Prostate gland (tissue), 2 donors: Measurements from ENCODE around the gene GSG1. TPM values are rescaled to one million over a fixed set of nuclear protein-coding genes. Genes with fewer than 3 reads are reported as not detected.

ENCODE experiments used
- DNase-seq: peaks from one replicate; pipeline ENCODE4 v3.0.0-alpha.2; 2019; ENCODE audit warnings: low spot score
- H3K27ac ChIP-seq, 2 donors: fragments of 200-600 bp; sonication (generic); 2 replicates each; pipeline ENCODE4 v1.5.1; 2017 to 2019
- H3K27me3 ChIP-seq: fragments of 200-600 bp; sonication (generic); replicated peaks from 2 replicates; pipeline ENCODE4 v1.5.1; 2019; ENCODE audit not compliant: insufficient read depth
- H3K36me3 ChIP-seq, 2 donors: fragments of 200-600 bp; sonication (generic); 1 replicate in 1 of 2; 2 replicates in 1 of 2; pipeline versions ENCODE4 v1.5.1 to v1.8.1; 2017 to 2019
- H3K4me1 ChIP-seq: fragments of 200-600 bp; sonication (generic); replicated peaks from 2 replicates; pipeline ENCODE4 v1.5.1; 2019
- H3K4me3 ChIP-seq, 2 donors: fragments of 200-600 bp; sonication (generic); 2 replicates each; pipeline ENCODE4 v1.5.1; 2017 to 2019
- H3K9me3 ChIP-seq: fragments of 200-600 bp; sonication (generic); 2 replicates; pipeline ENCODE4 v1.5.1; 2017
- POLR2A ChIP-seq: fragments of 450-650 bp; IDR thresholded peaks from one replicate; pipeline ENCODE4 v1.6.1; 2016; ENCODE audit warnings: antibody characterized with exemption, mild to moderate bottlenecking
- POLR2AphosphoS5 ChIP-seq: sonication (generic); formaldehyde crosslinking; IDR thresholded peaks from one replicate; pipeline ENCODE4 v1.6.1; 2017; ENCODE audit warnings: antibody characterized with exemption
- WGBS: methylation state at CpG from one replicate; pipeline ENCODE4 v1.1.5; 2018; 5-methylcytosine and 5-hydroxymethylcytosine counted together
- intact Hi-C: fragments of 100-400 bp; cut with DNase I; formaldehyde crosslinking; loops from one replicate; pipeline ENCODE4 v1.14.2; 2022
- total RNA-seq, 2 donors: library from RNA; depleted of rRNA; stranded (reverse); fragments of >200 nt; gene quantifications; one replicate each; pipeline ENCODE4 v1.1.0, GENCODE V29; 2016
- TF ChIP-seq, protein P1 (sequence below), 4 experiments: fragments of 200-600 bp in 2 of 4; fragments of 450-650 bp in 2 of 4; sonication (generic) in 2 of 4; IDR thresholded peaks; 1 replicate in 3 of 4; 2 replicates in 1 of 4; pipeline ENCODE4 v1.5.1; 2016 to 2019; ENCODE audit warnings: antibody characterized with exemption in 4 of 4, mild to moderate bottlenecking in 2 of 4, moderate library complexity in 2 of 4

The GSG1 gene
- total RNA-seq, 2 donors from 2014 or later = 21.2 TPM; not detected in 1

DNA sequence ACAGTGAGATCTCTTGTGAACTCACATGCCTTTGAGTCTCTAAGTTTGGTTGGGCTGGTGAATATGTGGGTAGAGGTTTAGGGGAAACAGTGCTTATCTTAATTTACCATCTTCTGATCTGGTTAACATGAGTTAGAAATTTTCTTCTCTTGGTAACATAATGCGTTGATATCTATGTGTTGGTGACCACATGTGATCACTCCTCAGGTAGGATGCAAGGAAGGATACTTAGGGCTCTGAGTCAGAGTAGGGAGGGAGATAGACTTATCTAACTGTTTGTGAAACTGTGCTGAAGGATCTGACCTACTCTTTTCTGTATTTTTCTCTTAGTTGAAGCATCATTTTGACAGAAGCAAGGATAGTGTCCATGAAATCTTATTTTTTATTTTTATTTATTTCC is 36.1 kb downstream of the GSG1 start:
- Histone ChIP-seq H3K27me3 (no peaks in the 10 kb centered on the region), H3K27ac (no peak overlapping the region), H3K4me3 (no peak overlapping the region), H3K36me3 (no peaks in the 10 kb centered on the region), H3K4me1 (no peaks in the 10 kb centered on the region), H3K9me3 (no peaks in the 10 kb centered on the region)
- TF ChIP-seq, protein P1, sequence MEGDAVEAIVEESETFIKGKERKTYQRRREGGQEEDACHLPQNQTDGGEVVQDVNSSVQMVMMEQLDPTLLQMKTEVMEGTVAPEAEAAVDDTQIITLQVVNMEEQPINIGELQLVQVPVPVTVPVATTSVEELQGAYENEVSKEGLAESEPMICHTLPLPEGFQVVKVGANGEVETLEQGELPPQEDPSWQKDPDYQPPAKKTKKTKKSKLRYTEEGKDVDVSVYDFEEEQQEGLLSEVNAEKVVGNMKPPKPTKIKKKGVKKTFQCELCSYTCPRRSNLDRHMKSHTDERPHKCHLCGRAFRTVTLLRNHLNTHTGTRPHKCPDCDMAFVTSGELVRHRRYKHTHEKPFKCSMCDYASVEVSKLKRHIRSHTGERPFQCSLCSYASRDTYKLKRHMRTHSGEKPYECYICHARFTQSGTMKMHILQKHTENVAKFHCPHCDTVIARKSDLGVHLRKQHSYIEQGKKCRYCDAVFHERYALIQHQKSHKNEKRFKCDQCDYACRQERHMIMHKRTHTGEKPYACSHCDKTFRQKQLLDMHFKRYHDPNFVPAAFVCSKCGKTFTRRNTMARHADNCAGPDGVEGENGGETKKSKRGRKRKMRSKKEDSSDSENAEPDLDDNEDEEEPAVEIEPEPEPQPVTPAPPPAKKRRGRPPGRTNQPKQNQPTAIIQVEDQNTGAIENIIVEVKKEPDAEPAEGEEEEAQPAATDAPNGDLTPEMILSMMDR (IDR thresholded peaks at IDR 0.05) = no peak
- TF ChIP-seq POLR2AphosphoS5 = no peak
- no peak for TF ChIP-seq POLR2A
- no peak for DNase-seq
- WGBS = 95% methylated on average over 1 of the region's 1 CpG
- intact Hi-C loops = no loop called here

DNA sequence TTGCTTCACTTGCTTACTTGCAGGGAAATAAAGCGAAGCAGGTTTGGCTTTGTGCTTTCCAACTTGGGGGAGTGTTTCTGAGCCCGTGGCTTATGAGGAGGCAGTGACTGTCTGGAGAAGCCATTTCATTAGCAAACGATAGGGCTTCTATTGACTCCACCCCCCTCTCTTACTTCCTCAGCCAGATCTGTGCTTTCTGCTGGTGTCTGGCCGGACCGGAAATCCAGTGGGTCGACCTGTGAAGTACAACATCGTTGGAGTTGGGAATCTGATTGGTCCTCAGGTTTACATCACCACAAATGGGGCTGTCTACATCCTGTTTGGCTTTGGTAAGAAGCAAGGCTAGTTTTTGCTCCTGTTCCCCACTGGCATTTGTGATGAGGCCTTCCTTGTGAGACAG is 37.0 kb downstream of the GSG1 start:
- no peaks in the 10 kb centered on the region for H3K27me3 ChIP-seq
- DNase-seq = no peak
- no peaks in the 10 kb centered on the region for H3K9me3 ChIP-seq
- WGBS = 85% methylated on average over 7 of the region's 7 CpGs
- H3K4me1 ChIP-seq = no peaks in the 10 kb centered on the region
- TF ChIP-seq, protein P1 (IDR thresholded peaks at IDR 0.05) = no peak
- TF ChIP-seq POLR2A (no peak), POLR2AphosphoS5 (no peak)
- H3K4me3 ChIP-seq = no peak overlapping the region
- H3K36me3 ChIP-seq = no peaks in the 10 kb centered on the region
- H3K27ac ChIP-seq = no peak overlapping the region
- intact Hi-C loops = no loop called here

DNA sequence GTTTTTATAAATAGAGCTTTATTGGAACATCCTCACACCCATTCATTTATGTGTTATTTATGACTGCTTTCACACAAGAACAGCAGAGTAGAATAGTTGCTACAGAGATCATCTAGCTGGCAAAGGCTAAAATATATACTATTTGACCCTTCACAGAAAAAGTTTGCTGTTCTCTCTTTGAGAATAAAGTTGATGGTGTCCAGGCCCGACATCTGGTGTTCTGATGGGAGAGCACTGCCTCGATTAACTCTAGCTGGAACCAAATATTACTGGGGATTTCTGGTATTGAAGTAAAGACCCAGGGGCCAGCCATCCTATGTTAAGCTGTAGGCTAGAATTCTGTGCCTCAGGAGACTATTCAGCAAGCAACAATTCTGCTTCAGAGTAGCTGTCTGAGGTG is 37.5 kb downstream of the GSG1 start:
- TF ChIP-seq, protein P1 (IDR thresholded peaks at IDR 0.05) = no peak
- TF ChIP-seq POLR2AphosphoS5 = no peak
- no peak for TF ChIP-seq POLR2A
- WGBS = 68% methylated on average over 2 of the region's 2 CpGs
- no peak overlapping the region for H3K27ac ChIP-seq
- H3K36me3 ChIP-seq = no peaks in the 10 kb centered on the region
- no peak for DNase-seq
- no peaks in the 10 kb centered on the region for H3K9me3 ChIP-seq
- no peaks in the 10 kb centered on the region for H3K4me1 ChIP-seq
- no peaks in the 10 kb centered on the region for H3K27me3 ChIP-seq
- no peak overlapping the region for H3K4me3 ChIP-seq
- intact Hi-C loops = no loop called here

DNA sequence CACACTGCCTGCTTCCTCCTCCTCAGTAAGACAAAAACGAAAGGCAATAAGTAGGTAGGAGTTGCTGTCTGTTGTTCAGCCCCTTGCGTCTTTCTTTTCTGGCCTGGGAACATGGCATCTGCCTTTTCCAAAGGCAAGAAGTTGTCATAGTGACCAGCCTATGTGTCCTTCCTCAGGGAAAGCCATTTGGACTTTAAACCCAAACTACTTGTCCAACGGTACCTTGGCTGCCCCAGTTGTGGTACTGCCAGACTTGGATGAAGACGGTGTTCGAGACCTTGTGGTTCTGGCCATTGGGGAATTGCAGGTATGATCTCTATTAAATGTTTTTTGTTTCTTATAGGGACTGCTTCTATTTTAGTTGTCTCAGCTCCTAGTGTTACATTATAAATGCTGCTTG is 40.8 kb downstream of the GSG1 start:
- no peak for TF ChIP-seq POLR2A
- TF ChIP-seq POLR2AphosphoS5 = no peak
- TF ChIP-seq, protein P1 (IDR thresholded peaks at IDR 0.05) = no peak
- Histone ChIP-seq H3K27ac (no peak overlapping the region), H3K27me3 (no peaks in the 10 kb centered on the region), H3K4me1 (no peaks in the 10 kb centered on the region), H3K36me3 (no peaks in the 10 kb centered on the region), H3K4me3 (no peak overlapping the region), H3K9me3 (no peaks in the 10 kb centered on the region)
- WGBS = 98% methylated on average over 5 of the region's 5 CpGs
- intact Hi-C loops = no loop called here
- no peak for DNase-seq

DNA sequence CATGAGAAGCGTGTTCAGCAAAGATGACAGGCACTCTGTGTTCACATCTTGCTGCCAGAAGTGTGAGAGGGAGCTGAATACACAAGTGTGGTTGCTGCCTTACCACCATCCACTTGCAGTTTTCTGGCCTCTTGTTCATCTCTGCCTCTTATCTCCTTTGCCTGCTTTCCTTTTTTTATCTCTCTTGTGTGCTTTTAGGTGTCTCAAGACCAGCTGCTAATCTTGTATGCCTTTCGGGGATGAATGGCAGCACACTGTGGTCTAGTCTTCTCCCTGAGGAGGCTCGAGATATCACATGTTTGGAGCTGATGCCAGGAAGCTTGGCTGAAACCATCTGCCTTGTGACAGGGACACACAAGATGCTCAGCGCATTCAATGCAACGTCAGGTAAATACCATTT is 42.1 kb downstream of the GSG1 start:
- 74% methylated on average over 5 of the region's 5 CpGs for WGBS
- TF ChIP-seq, protein P1 (IDR thresholded peaks at IDR 0.05) = no peak
- no peak for TF ChIP-seq POLR2A
- TF ChIP-seq POLR2AphosphoS5 = no peak
- peak overlapping the region in 1 of 2 donors; percentile 2 for H3K27ac ChIP-seq
- intact Hi-C loops = no loop called here
- no peaks in the 10 kb centered on the region for H3K27me3 ChIP-seq
- no peaks in the 10 kb centered on the region for H3K36me3 ChIP-seq
- no peaks in the 10 kb centered on the region for H3K4me1 ChIP-seq
- DNase-seq = no peak
- no peak overlapping the region for H3K4me3 ChIP-seq
- no peaks in the 10 kb centered on the region for H3K9me3 ChIP-seq
